Hepatocyte (in vitro differentiated cells): Measurements from ENCODE around the gene CRAMP1. TPM values are rescaled to one million over a fixed set of nuclear protein-coding genes. Genes with fewer than 3 reads are reported as not detected.

Experiments
- DNase-seq: peaks from one replicate; pipeline ENCODE4 v3.0.0-alpha.2; 2016; ENCODE audit warnings: low spot score
- H2AFZ ChIP-seq: fragments of 200-600 bp; sonication (generic); 2 replicates; pipeline ENCODE4 v1.6.0; 2016; ENCODE audit warnings: antibody characterized with exemption, mild to moderate bottlenecking
- H3K27ac ChIP-seq: fragments of 200-600 bp; sonication (generic); 2 replicates; pipeline ENCODE4 v1.5.1; 2016; ENCODE audit warnings: mild to moderate bottlenecking
- H3K27me3 ChIP-seq: fragments of 200-600 bp; sonication (generic); 2 replicates; pipeline ENCODE4 v1.6.1; 2016
- H3K36me3 ChIP-seq: fragments of 200-600 bp; sonication (generic); replicated peaks from 2 replicates; pipeline ENCODE4 v1.5.1; 2016; ENCODE audit warnings: low read depth; ENCODE audit not compliant: insufficient read depth
- H3K4me1 ChIP-seq: fragments of 200-600 bp; sonication (generic); 2 replicates; pipeline ENCODE4 v1.5.1; 2016; ENCODE audit warnings: mild to moderate bottlenecking, moderate library complexity; ENCODE audit not compliant: insufficient read depth
- H3K4me2 ChIP-seq: fragments of 200-600 bp; sonication (generic); 2 replicates; pipeline ENCODE4 v1.6.0; 2016
- H3K4me3 ChIP-seq: fragments of 200-600 bp; sonication (generic); 2 replicates; pipeline ENCODE4 v1.5.1; 2016; ENCODE audit warnings: mild to moderate bottlenecking
- H3K79me2 ChIP-seq: fragments of 200-600 bp; sonication (generic); 2 replicates; pipeline ENCODE4 v1.6.0; 2017; ENCODE audit warnings: mild to moderate bottlenecking
- H3K9me2 ChIP-seq: fragments of 200-600 bp; sonication (generic); replicated peaks from 2 replicates; pipeline ENCODE4 v1.6.0; 2017; ENCODE audit warnings: mild to moderate bottlenecking; ENCODE audit not compliant: insufficient read depth
- H3K9me3 ChIP-seq: fragments of 200-600 bp; sonication (generic); 2 replicates; pipeline ENCODE4 v1.5.1; 2016; ENCODE audit warnings: low read depth, mild to moderate bottlenecking
- H4K20me1 ChIP-seq: fragments of 200-600 bp; sonication (generic); 2 replicates; pipeline ENCODE4 v1.6.0; 2016; ENCODE audit warnings: mild to moderate bottlenecking; ENCODE audit not compliant: insufficient read depth, poor library complexity, severe bottlenecking
- CTCF ChIP-seq: fragments of 200-600 bp; sonication (generic); IDR thresholded peaks from 2 replicates; pipeline ENCODE4 v1.5.1; 2016; ENCODE audit warnings: antibody characterized with exemption, mild to moderate bottlenecking; ENCODE audit not compliant: poor library complexity
- EZH2 ChIP-seq: fragments of 200-600 bp; sonication (generic); IDR thresholded peaks from 2 replicates; pipeline ENCODE4 v1.6.1; 2016; ENCODE audit warnings: antibody characterized with exemption, mild to moderate bottlenecking, borderline replicate concordance
- EZH2phosphoT487 ChIP-seq: fragments of 200-600 bp; sonication (generic); IDR thresholded peaks from one replicate; pipeline ENCODE4 v1.6.1; 2018; ENCODE audit warnings: antibody characterized with exemption, mild to moderate bottlenecking, low read depth, moderate library complexity; ENCODE audit not compliant: unreplicated experiment, severe bottlenecking
- WGBS: methylation state at CpG from one replicate; pipeline ENCODE4 v1.1.6; 2016; ENCODE audit warnings: low lambda C conversion rate; ENCODE audit errors: missing lambda C conversion rate; 5-methylcytosine and 5-hydroxymethylcytosine counted together
- polyA plus RNA-seq: library from polyadenylated mRNA; unstranded; fragments of >200 nt; fragmentation: Nextera tagmentation; extraction: Ambion mirVana; gene quantifications from 2 replicates; pipeline ENCODE4 v1.2.1, GENCODE V29; 2016
- total RNA-seq: library from RNA; depleted of rRNA; stranded (reverse); fragments of >200 nt; gene quantifications from 2 replicates; pipeline ENCODE4 v1.2.3, GENCODE V29; 2014

CRAMP1 gene
- total and polyA plus RNA-seq, 2 experiments from 2014 or later, result 6.7 to 8.2 TPM

DNA sequence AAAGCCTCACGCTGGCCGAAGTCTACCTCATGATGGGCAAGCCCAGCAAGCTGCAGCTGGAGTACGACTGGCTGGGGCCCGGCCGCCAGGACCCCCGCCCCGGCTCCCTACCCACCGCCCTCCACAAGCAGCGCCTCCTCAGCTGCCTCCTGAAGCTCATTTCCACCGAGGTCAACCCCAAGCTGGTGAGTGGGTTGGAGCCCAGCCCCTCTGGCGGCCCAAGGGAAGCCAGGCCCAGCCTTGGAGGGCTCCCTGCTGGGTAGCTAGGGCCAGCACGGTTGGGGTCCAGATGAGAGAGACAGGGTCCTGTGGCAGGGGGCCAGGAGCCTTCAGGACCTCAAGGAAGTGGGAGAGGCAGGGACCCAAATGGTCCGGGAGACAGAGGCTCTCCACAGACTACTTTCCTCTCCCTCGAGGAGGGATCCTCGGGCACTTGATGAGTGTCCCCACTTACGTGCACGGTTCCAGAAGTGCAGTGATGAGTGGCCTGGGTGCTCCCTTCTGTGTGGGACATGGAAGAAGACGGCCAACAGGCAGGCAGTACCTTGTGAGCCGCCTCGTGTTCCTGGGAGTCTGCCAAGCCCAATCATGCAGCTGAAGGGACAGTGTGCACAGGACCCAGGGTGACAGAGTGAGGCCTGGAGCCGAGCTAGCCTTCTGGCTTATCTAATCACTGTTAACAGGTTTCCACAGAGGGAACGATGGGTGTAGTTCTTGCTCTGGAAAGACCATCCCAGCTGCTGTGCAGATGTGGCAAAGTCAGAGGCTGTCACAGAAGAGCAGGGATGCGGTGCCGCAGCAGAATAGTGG lies 44.9 kb downstream of the CRAMP1 start:
- Histone ChIP-seq H3K27ac (no peak overlapping the region), H3K9me3 (no peaks in the 10 kb centered on the region), H2AFZ (no peak overlapping the region), H3K36me3 (no peaks in the 10 kb centered on the region), H3K27me3 (no peaks in the 10 kb centered on the region), H4K20me1 (no peaks in the 10 kb centered on the region), H3K4me3 (no peak overlapping the region), H3K79me2 (no peaks in the 10 kb centered on the region), H3K4me1 (no peaks in the 10 kb centered on the region), H3K4me2 (no peak overlapping the region), H3K9me2 (no peaks in the 10 kb centered on the region)
- 94% methylated on average over 24 of the region's 24 CpGs for WGBS
- DNase-seq, result no peak
- no peak for TF ChIP-seq EZH2phosphoT487
- TF ChIP-seq CTCF, result no peak
- no peak for TF ChIP-seq EZH2

DNA sequence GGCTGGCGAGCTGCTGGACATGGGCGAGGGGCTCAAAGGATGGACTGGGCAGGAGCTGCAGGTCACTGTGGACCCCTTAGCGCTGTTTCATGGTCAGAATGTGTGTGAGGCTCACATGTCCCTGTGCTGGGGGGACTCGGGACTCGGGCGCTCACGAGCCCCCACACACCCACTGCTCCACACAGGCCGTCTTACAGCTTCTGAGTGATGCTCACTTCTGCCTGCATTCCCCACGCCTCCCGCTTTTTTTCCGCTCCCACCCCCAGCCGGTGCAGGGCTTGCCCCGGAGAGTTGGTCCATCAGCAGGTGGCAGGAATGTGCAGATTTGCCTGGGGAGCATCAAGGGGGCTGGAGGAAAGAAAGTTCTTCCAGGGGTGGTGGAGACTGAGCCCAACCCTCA lies 45.7 kb downstream of the CRAMP1 start:
- H3K36me3 ChIP-seq, result no peaks in the 10 kb centered on the region

GRCh38 chr16:1659031-1659430 lies 46.9 kb downstream of the CRAMP1 start:
- H3K36me3 ChIP-seq, result no peaks in the 10 kb centered on the region
- H3K27me3 ChIP-seq, result no peaks in the 10 kb centered on the region
- TF ChIP-seq CTCF, result no peak
- TF ChIP-seq EZH2, result no peak
- no peak for TF ChIP-seq EZH2phosphoT487
- H3K9me2 ChIP-seq, result no peaks in the 10 kb centered on the region
- no peak overlapping the region for H3K4me2 ChIP-seq
- H3K4me1 ChIP-seq, result no peaks in the 10 kb centered on the region
- H3K79me2 ChIP-seq, result no peaks in the 10 kb centered on the region
- 97% methylated on average over 5 of the region's 5 CpGs for WGBS
- H3K9me3 ChIP-seq, result no peaks in the 10 kb centered on the region
- no peak overlapping the region for H3K27ac ChIP-seq
- H3K4me3 ChIP-seq, result no peak overlapping the region
- H4K20me1 ChIP-seq, result no peaks in the 10 kb centered on the region
- no peak for DNase-seq
- no peak overlapping the region for H2AFZ ChIP-seq

More for the DNA sequence above, 45.7 kb downstream of the CRAMP1 start:
- no peaks in the 10 kb centered on the region for H3K4me1 ChIP-seq
- H3K9me3 ChIP-seq, result no peaks in the 10 kb centered on the region
- H3K27me3 ChIP-seq, result no peaks in the 10 kb centered on the region
- H3K4me2 ChIP-seq, result no peak overlapping the region
- WGBS, result 96% methylated on average over 12 of the region's 13 CpGs
- no peak overlapping the region for H2AFZ ChIP-seq
- no peak for TF ChIP-seq EZH2
- TF ChIP-seq CTCF, result no peak
- no peak for TF ChIP-seq EZH2phosphoT487
- H3K79me2 ChIP-seq, result no peaks in the 10 kb centered on the region
- no peak overlapping the region for H3K27ac ChIP-seq
- H3K4me3 ChIP-seq, result no peak overlapping the region
- no peaks in the 10 kb centered on the region for H4K20me1 ChIP-seq
- no peaks in the 10 kb centered on the region for H3K9me2 ChIP-seq
- no peak for DNase-seq
